MM.1S (cell line): ENCODE results near the gene CNTN5.

Experiments used
- DNase-seq: peaks from one replicate; pipeline ENCODE4 v3.0.0-alpha.2; 2015
- H2AFZ ChIP-seq: fragments of 300-600 bp; sonication (generic); 2 replicates; pipeline ENCODE4 v1.6.0; 2016; ENCODE audit warnings: antibody characterized with exemption, low read length
- H3F3A ChIP-seq: fragments of 300-600 bp; sonication (generic); 2 replicates; pipeline ENCODE4 v1.6.1; 2016; ENCODE audit warnings: mild to moderate bottlenecking, antibody characterized with exemption, low read length, moderate library complexity, mixed read lengths; ENCODE audit not compliant: insufficient read depth
- H3K27ac ChIP-seq: fragments of 300-600 bp; sonication (generic); 2 replicates; pipeline ENCODE4 v1.5.1; 2016; ENCODE audit warnings: mild to moderate bottlenecking, low read length
- H3K27me3 ChIP-seq: fragments of 300-600 bp; sonication (generic); replicated peaks from 2 replicates; pipeline ENCODE4 v1.6.0; 2016; ENCODE audit warnings: low read length; ENCODE audit not compliant: insufficient read depth
- H3K36me3 ChIP-seq: fragments of 300-600 bp; sonication (generic); replicated peaks from 2 replicates; pipeline ENCODE4 v1.6.1; 2016; ENCODE audit warnings: mild to moderate bottlenecking, low read length, mixed read lengths; ENCODE audit not compliant: insufficient read depth
- H3K4me1 ChIP-seq: fragments of 300-600 bp; sonication (generic); 2 replicates; pipeline ENCODE4 v1.6.1; 2016; ENCODE audit warnings: low read length, mixed read lengths
- H3K4me2 ChIP-seq: fragments of 300-600 bp; sonication (generic); 2 replicates; pipeline ENCODE4 v1.6.0; 2016; ENCODE audit warnings: low read depth, low read length
- H3K4me3 ChIP-seq: fragments of 300-600 bp; sonication (generic); 2 replicates; pipeline ENCODE4 v1.5.1; 2016; ENCODE audit warnings: low read length, mixed read lengths
- H3K79me2 ChIP-seq: fragments of 300-600 bp; sonication (generic); 2 replicates; pipeline ENCODE4 v1.6.1; 2016; ENCODE audit warnings: mixed run types, low read length, mixed read lengths
- H3K9ac ChIP-seq: fragments of 300-600 bp; sonication (generic); 2 replicates; pipeline ENCODE4 v1.6.1; 2016; ENCODE audit warnings: low read length, mixed read lengths
- H3K9me2 ChIP-seq: fragments of 300-600 bp; sonication (generic); replicated peaks from 2 replicates; pipeline ENCODE4 v1.6.1; 2016; ENCODE audit warnings: mild to moderate bottlenecking, low read length, mixed read lengths; ENCODE audit not compliant: insufficient read depth
- H3K9me3 ChIP-seq: fragments of 300-600 bp; sonication (generic); replicated peaks from 2 replicates; pipeline ENCODE4 v1.6.1; 2016; ENCODE audit warnings: mild to moderate bottlenecking, low read length, mixed read lengths; ENCODE audit not compliant: insufficient read depth
- H4K20me1 ChIP-seq: fragments of 300-600 bp; sonication (generic); 2 replicates; pipeline ENCODE4 v1.6.1; 2016; ENCODE audit warnings: mild to moderate bottlenecking, low read length, moderate library complexity, mixed read lengths; ENCODE audit not compliant: insufficient read depth
- CTCF ChIP-seq: fragments of 300-600 bp; sonication (generic); IDR thresholded peaks from 2 replicates; pipeline ENCODE4 v1.5.1; 2016; ENCODE audit warnings: antibody characterized with exemption, low read length, mixed read lengths
- EZH2 ChIP-seq: fragments of 300-600 bp; sonication (generic); optimal IDR thresholded peaks from 2 replicates; pipeline ENCODE3; 2017; ENCODE audit warnings: low read depth, mild to moderate bottlenecking, antibody characterized with exemption, low read length, mixed read lengths
- EZH2phosphoT487 ChIP-seq: fragments of 300-600 bp; sonication (generic); IDR thresholded peaks from 2 replicates; pipeline ENCODE4 v1.6.1; 2018; ENCODE audit warnings: antibody characterized with exemption, low read length

The CNTN5 gene

GRCh38 chr11:100010393-100010792 lies 989.6 kb downstream of the CNTN5 start:
- H3F3A ChIP-seq: no peaks in the 10 kb centered on the region
- DNase-seq: no peak
- no peak overlapping the region for H3K9ac ChIP-seq
- no peaks in the 10 kb centered on the region for H3K4me1 ChIP-seq
- no peaks in the 10 kb centered on the region for H3K36me3 ChIP-seq
- no peak for TF ChIP-seq CTCF
- TF ChIP-seq EZH2phosphoT487: no peak
- TF ChIP-seq EZH2: no peak
- H4K20me1 ChIP-seq: no peaks in the 10 kb centered on the region
- H3K9me2 ChIP-seq: no peaks in the 10 kb centered on the region
- H3K4me3 ChIP-seq: no peak overlapping the region
- no peaks in the 10 kb centered on the region for H3K9me3 ChIP-seq
- H2AFZ ChIP-seq: no peak overlapping the region
- no peak overlapping the region for H3K4me2 ChIP-seq
- no peak overlapping the region for H3K27ac ChIP-seq
- no peaks in the 10 kb centered on the region for H3K27me3 ChIP-seq
- no peaks in the 10 kb centered on the region for H3K79me2 ChIP-seq

GRCh38 chr11:100011697-100012096 lies 990.9 kb downstream of the CNTN5 start:
- TF ChIP-seq EZH2 (no peak), CTCF (no peak), EZH2phosphoT487 (no peak)
- no peaks in the 10 kb centered on the region for H4K20me1 ChIP-seq
- H2AFZ ChIP-seq: no peak overlapping the region
- no peak overlapping the region for H3K4me3 ChIP-seq
- H3K4me1 ChIP-seq: no peaks in the 10 kb centered on the region
- H3K27me3 ChIP-seq: no peaks in the 10 kb centered on the region
- no peaks in the 10 kb centered on the region for H3K36me3 ChIP-seq
- no peak overlapping the region for H3K4me2 ChIP-seq
- no peaks in the 10 kb centered on the region for H3K79me2 ChIP-seq
- no peaks in the 10 kb centered on the region for H3F3A ChIP-seq
- H3K9me3 ChIP-seq: no peaks in the 10 kb centered on the region
- H3K9ac ChIP-seq: no peak overlapping the region
- DNase-seq: no peak
- H3K9me2 ChIP-seq: no peaks in the 10 kb centered on the region
- no peak overlapping the region for H3K27ac ChIP-seq

GRCh38 chr11:100013011-100013410 lies 992.3 kb downstream of the CNTN5 start:
- Histone ChIP-seq H3K4me3 (no peak overlapping the region), H3K27ac (no peak overlapping the region), H3F3A (no peaks in the 10 kb centered on the region), H2AFZ (no peak overlapping the region), H4K20me1 (no peaks in the 10 kb centered on the region), H3K4me1 (no peaks in the 10 kb centered on the region), H3K27me3 (no peaks in the 10 kb centered on the region), H3K9me3 (no peaks in the 10 kb centered on the region), H3K79me2 (no peaks in the 10 kb centered on the region), H3K36me3 (no peaks in the 10 kb centered on the region), H3K4me2 (no peak overlapping the region), H3K9ac (no peak overlapping the region), H3K9me2 (no peaks in the 10 kb centered on the region)
- TF ChIP-seq EZH2phosphoT487 (no peak), EZH2 (no peak), CTCF (no peak)
- DNase-seq: no peak
